ENCODE data around the gene AEBP1.

Gene AEBP1

GRCh38 chr7:44159824-44160630, 55.9 kb downstream of the AEBP1 start:
- Histone ChIP-seq H3K36me3 (ENCODE audit: insufficient read depth, low read depth, low read length) (no peaks in the 10 kb centered on the region), H3K4me1 (ENCODE audit: insufficient read depth, low read length) (peaks cover 8% of the 10 kb centered on the region; the same call in 1 of the 2 replicates)

GRCh38 chr7:44161371-44161770, 57.2 kb downstream of the AEBP1 start:
- Histone ChIP-seq H3K27ac (ENCODE audit: low read length) (no peak overlapping the region), H3K36me3 (ENCODE audit: insufficient read depth, low read depth, low read length) (no peaks in the 10 kb centered on the region), H3K27me3 (ENCODE audit: insufficient read depth, low read length) (no peaks in the 10 kb centered on the region), H3K9me3 (ENCODE audit: insufficient read depth, low read depth, low read length) (no peaks in the 10 kb centered on the region), H3K4me1 (ENCODE audit: insufficient read depth, low read length) (peaks cover 8% of the 10 kb centered on the region; the same call in 1 of the 2 replicates), H3K4me3 (ENCODE audit: low read length) (no peak overlapping the region), H3K9ac (ENCODE audit: low read depth, low read length) (no peak overlapping the region)

More at GRCh38 chr7:44159824-44160630, 55.9 kb downstream of the AEBP1 start:
- no peaks in the 10 kb centered on the region for H3K9me3 ChIP-seq (ENCODE audit: insufficient read depth, low read depth, low read length)
- no peak overlapping the region for H3K4me3 ChIP-seq (ENCODE audit: low read length)
- H3K27ac ChIP-seq (ENCODE audit: low read length): no peak overlapping the region
- no peak overlapping the region for H3K9ac ChIP-seq (ENCODE audit: low read depth, low read length)
- no peaks in the 10 kb centered on the region for H3K27me3 ChIP-seq (ENCODE audit: insufficient read depth, low read length)

- H3K4me3 ChIP-seq (ENCODE audit: low read length): no peak overlapping the region
- H3K9ac ChIP-seq (ENCODE audit: low read depth, low read length): no peak overlapping the region
- H3K9me3 ChIP-seq (ENCODE audit: insufficient read depth, low read depth, low read length): no peaks in the 10 kb centered on the region
Observed at GRCh38 chr7:44162179-44162578, 58.0 kb downstream of the AEBP1 start.

GRCh38 chr7:44162785-44163395, 58.7 kb downstream of the AEBP1 start:
- no peaks in the 10 kb centered on the region for H3K36me3 ChIP-seq (ENCODE audit: insufficient read depth, low read depth, low read length)
- no peak overlapping the region for H3K4me3 ChIP-seq (ENCODE audit: low read length)
- H3K9ac ChIP-seq (ENCODE audit: low read depth, low read length): no peak overlapping the region
- no peaks in the 10 kb centered on the region for H3K9me3 ChIP-seq (ENCODE audit: insufficient read depth, low read depth, low read length)
- peaks cover 8% of the 10 kb centered on the region; the same call in 1 of the 2 replicates for H3K4me1 ChIP-seq (ENCODE audit: insufficient read depth, low read length)
- H3K27ac ChIP-seq (ENCODE audit: low read length): no peak overlapping the region
- no peaks in the 10 kb centered on the region for H3K27me3 ChIP-seq (ENCODE audit: insufficient read depth, low read length)

More at GRCh38 chr7:44162179-44162578, 58.0 kb downstream of the AEBP1 start:
- H3K36me3 ChIP-seq (ENCODE audit: insufficient read depth, low read depth, low read length): no peaks in the 10 kb centered on the region
- H3K27ac ChIP-seq (ENCODE audit: low read length): no peak overlapping the region
- peaks cover 8% of the 10 kb centered on the region; the same call in 1 of the 2 replicates for H3K4me1 ChIP-seq (ENCODE audit: insufficient read depth, low read length)
- H3K27me3 ChIP-seq (ENCODE audit: insufficient read depth, low read length): no peaks in the 10 kb centered on the region

- no peak overlapping the region for H3K4me3 ChIP-seq (ENCODE audit: low read length)
- H3K9me3 ChIP-seq (ENCODE audit: insufficient read depth, low read depth, low read length): no peaks in the 10 kb centered on the region
- H3K4me1 ChIP-seq (ENCODE audit: insufficient read depth, low read length): peaks cover 8% of the 10 kb centered on the region; the same call in 1 of the 2 replicates
- H3K9ac ChIP-seq (ENCODE audit: low read depth, low read length): no peak overlapping the region
- H3K36me3 ChIP-seq (ENCODE audit: insufficient read depth, low read depth, low read length): no peaks in the 10 kb centered on the region
- H3K27ac ChIP-seq (ENCODE audit: low read length): no peak overlapping the region
- no peaks in the 10 kb centered on the region for H3K27me3 ChIP-seq (ENCODE audit: insufficient read depth, low read length)
Observed at GRCh38 chr7:44163591-44163990, 59.4 kb downstream of the AEBP1 start.
